ENCODE measurements around the gene PNPLA7. TPM values are rescaled to one million over a fixed set of nuclear protein-coding genes. Genes with fewer than 3 reads are reported as not detected.
"Not testable (repeated sequence)": the region's sequence is repeated elsewhere in the genome, so short reads cannot be mapped to it uniquely, and the experiment has no call there.

PNPLA7 gene
- total RNA-seq, 1 donor from 2014 or later = 0.82 TPM

DNA sequence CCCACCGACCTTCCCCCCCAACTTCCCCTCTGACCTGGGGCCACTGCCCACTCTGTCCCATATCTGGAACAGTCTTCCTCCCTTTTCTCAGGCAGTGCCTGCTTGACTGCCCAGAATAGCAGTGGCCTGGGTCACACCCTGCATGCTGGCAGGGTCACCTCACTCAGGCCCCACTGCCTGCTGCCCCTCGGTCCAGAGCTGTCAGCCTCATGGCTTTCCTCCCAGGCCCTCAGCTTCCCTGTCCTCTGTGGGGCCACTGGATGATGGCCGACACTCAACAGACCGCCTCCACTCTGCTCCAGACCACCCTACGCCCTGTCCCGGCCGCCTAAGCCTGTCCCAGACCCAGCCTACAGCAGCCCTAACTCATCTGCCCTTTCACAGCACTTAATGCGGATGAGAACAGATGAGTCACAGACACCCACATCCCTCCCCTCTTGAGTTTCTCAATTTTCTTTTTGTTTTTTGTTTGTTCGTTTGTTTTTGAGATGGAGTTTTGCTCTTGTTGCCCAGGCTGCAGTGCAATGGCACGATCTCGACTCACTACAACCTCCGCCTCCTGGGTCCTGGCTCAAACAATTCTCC, 5.9 kb downstream of the PNPLA7 start:
- DNase-seq (ENCODE audit: low spot score in 2 of 2) (no peak), FAIRE-seq (no peak)

DNA sequence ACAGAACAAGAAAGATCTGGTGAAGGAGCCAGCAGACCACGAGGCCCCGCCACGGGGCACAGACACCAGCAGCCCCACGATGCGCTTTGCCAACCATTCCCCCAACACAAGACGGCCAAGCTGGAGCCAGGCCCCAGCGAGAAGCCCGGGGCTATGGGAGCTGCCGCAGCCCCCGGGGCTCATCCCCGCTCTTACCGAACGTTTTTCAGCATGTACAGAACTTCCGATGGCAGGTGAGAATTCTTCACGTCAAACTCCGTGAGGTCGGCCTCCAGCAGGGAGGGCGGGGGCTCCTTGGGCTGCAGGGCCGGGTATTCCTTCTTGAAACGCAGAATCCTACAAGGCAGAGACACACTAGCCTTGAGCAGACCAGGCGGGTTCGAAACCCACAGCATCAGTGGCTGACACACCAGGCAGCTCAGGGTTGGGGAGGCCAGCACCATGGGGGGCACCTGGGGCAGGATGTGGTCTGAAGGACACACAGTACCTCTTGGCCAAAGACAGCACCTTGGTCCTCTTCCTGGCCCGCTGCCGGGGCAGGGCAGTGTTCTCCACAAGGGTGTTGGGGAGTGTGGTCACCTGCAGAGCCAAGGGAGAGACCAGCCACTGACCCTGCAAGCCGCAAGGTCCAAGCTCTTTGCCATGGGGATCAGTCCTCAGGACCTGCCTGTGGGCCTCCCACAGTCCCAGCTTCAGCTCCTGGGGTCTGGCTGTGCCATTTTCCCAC, 6.8 kb downstream of the PNPLA7 start:
- no peak for DNase-seq (ENCODE audit: low spot score in 2 of 2)
- FAIRE-seq = no peak

DNA sequence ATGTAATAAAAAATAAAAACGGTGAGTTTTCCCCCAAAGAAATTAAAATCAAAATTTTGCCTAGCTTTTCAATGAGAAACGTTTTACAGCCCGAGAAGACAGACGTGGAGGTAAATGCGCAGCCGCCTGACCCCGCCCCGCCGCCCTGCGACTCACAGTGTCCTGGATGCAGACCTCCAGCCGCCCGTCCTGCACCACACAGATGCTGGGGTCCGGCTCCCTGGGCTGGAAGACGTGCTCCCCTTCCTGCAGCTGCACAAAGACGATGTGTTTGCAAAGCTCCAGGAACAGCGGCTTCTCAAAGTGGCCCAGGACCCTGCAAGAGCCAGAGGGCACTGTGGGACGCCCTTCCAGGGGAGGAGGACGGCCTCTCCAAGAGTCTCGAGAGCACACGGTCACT, 7.7 kb downstream of the PNPLA7 start:
- DNase-seq (ENCODE audit: low spot score in 2 of 2) (no peak), FAIRE-seq (no peak)

DNA sequence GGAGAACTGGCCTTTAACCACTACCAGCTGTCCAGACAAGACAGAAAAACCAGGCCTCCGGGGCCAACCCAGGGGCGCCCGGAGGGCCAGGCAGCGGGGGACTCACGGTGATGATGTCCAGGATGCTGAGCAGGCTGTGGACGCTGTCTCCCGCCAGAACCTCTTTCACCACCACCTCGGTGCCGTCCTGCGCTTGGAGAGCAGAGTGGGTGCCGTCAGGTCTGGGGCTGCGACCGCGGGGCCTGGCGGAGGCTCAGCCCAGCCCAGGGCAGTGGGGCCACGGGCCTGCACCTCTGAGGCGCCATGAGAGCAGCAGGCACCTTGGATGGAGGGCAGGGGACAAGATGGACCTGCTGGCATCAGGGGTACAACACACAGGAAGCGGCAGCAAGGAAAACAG, 9.7 kb downstream of the PNPLA7 start:
- DNase-seq (ENCODE audit: low spot score in 2 of 2) = no peak
- FAIRE-seq = no peak

DNA sequence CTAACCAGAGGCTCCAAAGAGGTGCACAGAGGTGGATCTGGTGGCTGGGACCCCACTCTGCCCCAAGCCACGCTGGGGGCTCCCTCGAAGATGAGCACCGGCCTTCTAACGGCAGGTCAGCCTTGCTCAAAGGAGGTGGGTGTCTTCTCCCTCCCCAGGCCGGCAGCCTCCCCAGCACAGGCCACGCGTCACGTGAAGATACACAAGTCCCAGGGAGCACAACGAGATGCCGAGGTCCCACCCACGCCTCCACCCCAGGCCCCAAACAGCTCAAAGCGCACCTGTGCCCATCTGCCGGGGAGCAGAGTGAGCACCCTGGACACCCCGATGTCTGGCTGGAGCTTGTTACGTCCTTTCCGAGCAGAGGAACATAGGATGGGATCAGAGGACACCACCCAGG, 12.1 kb downstream of the PNPLA7 start:
- FAIRE-seq = no peak
- no peak for DNase-seq (ENCODE audit: low spot score in 2 of 2)

DNA sequence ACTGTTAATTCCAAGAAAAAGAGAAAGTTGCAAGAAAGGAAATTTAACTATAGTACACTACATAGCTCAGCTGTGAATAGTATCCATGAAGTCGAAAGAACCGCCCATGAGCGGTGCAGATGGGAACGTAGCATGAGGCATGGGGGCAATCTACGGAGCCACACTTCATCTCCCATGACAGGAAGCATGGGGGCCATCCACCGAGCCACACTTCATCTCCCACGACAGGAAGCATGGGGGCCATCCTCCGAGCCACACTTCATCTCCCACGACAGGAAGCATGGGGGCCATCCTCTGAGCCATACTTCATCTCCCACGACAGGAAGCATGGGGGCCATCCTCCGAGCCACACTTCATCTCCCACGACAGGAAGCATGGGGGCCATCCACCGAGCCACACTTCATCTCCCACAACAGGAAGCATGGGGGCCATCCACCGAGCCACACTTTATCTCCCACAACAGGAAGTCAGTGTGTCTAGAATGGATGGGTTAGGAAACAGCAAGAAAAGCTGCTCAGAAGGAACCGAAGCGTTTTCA, 13.5 kb downstream of the PNPLA7 start:
- DNase-seq (ENCODE audit: low spot score in 2 of 2); FAIRE-seq: not testable (repeated sequence)

DNA sequence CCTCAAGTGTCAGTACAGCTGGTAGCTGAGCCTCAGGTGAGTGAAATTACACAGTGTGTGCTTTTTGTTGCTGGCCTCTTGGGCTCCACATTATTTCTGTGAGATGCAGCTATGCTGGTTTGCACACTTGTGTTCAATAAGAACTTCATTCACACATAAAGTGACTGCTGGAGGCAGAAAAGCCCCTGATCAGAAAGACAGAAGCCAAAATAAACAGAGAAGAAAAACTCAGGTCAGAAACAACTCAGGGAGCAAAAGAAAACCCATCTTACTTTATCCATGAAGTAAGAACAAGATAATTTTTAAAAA, 15.1 kb downstream of the PNPLA7 start:
- FAIRE-seq (no peak), DNase-seq (ENCODE audit: low spot score in 2 of 2) (no peak)

DNA sequence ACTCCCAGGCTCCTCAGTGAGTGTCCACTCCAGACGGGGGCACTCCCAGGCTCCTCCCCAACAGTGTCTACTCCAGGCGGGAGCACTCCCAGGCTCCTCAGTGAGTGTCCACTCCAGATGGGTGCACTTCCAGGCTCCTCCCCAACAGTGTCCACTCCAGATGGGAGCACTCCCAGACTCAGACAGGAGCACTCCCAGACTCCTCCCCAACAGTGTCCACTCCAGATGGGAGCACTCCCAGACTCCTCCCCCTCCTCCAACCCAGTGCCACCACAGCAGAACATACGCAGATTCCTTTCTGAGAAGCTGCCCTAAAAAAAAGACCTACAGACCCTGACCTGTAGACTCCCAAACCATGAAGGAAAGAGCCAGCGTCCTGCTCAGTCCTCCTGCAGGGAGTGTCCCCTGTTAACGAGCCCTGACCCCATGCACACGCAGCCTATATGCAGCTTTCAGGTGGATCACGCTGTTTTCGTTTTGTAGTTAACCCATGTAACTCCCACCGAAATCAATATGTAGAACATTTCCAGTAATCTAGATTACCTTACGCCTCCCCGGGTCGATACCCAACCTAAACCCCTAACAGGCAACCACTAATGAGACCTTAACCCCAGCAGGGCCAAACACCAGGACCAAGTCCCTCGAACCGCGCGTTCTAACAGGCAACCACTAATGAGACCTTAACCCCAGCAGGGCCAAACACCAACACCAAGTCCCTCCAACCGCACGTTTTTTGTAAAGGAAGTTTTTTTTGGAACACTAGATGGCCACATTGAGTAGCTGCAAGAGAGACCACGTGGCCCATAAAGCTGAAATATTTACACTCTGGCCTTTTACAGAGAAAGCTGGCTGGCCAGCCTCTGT, 15.7 kb downstream of the PNPLA7 start:
- FAIRE-seq (no peak), DNase-seq (ENCODE audit: low spot score in 2 of 2) (peak; percentile 49 to 62)

DNA sequence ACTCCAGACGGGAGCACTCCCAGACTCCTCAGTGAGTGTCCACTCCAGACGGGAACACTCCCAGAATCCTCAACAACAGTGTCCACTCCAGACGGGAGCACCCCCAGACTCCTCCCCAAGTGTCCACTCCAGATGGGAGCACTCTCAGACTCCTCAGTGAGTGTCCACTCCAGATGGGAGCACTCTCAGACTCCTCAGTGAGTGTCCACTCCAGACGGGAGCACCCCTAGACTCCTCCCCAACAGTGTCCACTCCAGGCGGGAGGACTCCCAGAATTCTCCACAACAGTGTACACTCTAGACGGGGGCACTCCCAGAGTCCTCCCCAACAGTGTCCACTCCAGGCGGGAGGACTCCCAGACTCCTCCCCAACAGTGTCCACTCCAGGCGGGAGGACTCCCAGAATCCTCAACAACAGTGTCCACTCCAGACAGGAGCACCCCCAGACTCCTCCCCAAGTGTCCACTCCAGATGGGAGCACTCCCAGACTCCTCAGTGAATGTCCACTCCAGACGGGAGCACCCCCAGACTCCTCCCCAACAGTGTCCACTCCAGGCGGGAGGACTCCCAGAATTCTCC, 17.2 kb downstream of the PNPLA7 start:
- not testable (repeated sequence) for FAIRE-seq; DNase-seq (ENCODE audit: low spot score in 2 of 2)

DNA sequence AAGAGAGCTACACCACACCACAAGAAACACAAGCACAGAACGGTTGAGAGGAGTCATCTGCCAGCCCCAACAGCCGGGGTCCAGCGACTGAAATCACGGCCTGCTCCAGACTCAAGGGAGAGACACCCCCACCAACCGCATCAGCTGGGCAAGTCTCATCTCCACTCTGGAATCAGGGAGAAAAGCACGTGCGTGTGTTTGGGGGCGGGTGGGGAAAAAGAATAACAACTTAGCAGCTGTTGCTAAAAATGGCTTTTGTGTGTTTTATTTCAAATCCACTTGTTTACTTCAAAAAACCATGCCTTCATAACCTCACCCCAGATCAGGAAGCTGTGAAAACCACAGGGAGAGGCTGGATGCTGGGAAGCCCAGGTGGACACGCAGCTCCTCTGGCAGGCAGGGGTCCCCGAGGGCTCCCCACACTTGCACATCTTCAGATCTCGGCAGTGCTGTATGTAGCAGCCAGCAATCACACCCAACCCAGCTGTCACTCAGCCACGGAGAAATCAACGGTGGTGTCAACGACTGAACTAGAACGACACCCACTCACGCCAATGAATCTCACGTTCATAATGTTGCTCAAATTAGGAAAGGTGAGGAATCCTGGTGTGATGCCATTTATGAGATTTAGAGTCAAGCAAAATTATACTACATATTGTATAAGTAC, 19.0 kb downstream of the PNPLA7 start:
- DNase-seq (ENCODE audit: low spot score in 2 of 2) = no peak
- FAIRE-seq = no peak

DNA sequence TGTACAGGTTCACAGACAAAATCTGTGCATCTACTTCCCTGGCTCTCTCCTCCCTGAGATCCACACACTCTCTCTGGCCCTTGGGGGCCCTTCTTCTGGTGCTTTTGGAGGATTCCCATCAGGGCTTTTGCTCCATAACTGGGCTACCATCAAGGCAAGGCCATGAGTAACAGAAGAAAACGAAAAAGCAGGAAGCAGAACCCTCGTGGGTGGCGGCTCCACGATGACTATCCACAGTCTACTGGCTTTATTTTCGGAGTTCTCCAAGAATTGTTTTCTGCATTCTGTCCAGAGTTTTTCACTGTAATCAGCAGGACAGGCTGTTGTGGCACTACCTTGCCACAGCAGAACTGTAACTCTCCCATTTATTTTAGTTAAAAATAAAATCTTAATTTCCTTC, 19.9 kb downstream of the PNPLA7 start:
- FAIRE-seq = no peak
- DNase-seq (ENCODE audit: low spot score in 2 of 2) = no peak

DNA sequence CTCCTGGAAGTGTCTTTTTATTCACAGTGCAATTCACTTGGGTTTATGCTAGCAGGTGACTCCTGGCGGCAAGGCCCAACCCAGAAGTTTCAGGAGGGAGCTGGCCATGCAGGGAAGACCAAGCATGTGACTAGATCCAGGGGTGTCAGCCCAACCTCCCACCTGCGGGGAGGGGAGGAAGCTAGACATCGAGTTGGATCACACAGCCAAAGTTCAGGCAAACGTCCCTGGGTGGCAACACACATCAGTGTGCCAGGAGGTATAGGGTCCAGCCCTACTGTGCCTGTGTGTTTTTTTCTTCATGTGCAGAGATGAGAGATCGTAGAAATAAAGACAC, 25.3 kb downstream of the PNPLA7 start:
- FAIRE-seq (no peak), DNase-seq (ENCODE audit: low spot score in 2 of 2) (no peak)

DNA sequence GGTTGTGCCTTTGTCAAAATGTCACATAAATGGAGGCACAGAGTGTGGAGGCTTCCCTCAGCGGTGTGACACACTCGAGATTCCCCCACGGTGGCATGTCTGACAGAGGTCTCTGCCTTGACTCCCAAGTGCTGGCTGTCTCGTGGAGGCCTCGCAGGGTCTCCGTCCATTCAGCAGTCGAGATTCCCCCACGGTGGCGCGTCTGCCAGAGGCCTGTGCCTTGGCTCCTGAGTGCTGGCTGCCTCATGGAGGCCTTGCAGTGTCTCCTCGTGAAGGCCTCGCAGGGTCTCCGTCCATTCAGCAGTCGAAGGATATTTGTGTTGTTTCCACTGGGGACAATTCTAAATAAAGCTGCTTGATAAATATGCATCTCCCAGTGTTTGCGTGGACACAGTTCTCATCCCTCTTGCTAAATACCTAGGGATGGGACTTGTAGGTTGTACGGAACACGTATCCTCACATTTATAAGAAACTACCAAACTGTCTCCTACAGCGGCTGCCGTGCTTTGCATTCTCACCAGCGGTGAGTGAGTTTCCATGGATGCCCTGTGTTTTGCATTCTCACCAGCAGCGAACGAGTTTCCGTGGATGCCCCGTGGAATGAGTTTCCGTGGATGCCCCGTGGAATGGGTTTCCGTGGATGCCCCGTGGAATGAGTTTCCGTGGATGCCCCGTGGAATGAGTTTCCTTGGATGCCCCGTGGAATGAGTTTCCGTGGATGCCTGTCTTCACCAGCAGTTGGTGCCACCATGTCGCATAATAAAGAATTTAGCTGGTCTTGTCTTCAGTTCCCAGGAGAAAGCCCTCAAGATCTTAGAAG, 25.8 kb downstream of the PNPLA7 start:
- FAIRE-seq = no peak

DNA sequence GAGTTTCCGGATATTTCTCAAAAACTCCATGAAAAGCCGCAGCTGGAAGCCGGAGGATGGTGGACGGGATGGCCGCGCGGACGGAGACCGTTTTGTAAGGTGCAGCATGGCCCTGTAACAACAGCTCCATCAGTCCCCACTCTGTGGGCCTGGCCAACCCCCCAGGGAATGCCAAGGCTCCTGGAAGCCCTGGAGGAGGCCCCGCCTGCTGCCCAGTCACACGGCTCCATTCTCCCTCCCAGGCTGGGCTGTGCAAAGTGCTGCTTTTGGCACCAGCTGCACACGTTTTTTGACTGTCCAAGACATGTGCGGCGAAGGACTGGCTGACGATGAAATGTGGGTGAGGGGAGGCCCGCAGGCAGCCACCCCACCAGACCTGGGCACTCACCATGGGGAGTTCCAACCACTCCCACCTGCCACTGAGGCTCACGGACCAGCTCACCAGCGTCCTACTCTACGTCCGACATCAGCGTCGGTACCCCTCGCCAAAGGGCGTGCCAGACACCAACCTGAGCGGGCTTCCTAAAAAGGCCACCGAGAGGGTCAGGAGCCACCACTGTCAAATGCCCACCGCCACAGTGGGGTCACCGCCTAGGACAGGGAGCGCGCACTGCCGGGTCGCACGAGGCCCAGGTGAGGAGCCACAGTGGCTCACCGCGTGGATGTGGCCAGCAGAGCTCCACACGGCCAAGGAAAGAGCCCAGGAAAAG, 27.3 kb downstream of the PNPLA7 start:
- no peak for DNase-seq (ENCODE audit: low spot score in 2 of 2)
- FAIRE-seq = no peak

More for the DNA sequence above, 25.8 kb downstream of the PNPLA7 start:
- DNase-seq (ENCODE audit: low spot score in 2 of 2) = no peak

DNA sequence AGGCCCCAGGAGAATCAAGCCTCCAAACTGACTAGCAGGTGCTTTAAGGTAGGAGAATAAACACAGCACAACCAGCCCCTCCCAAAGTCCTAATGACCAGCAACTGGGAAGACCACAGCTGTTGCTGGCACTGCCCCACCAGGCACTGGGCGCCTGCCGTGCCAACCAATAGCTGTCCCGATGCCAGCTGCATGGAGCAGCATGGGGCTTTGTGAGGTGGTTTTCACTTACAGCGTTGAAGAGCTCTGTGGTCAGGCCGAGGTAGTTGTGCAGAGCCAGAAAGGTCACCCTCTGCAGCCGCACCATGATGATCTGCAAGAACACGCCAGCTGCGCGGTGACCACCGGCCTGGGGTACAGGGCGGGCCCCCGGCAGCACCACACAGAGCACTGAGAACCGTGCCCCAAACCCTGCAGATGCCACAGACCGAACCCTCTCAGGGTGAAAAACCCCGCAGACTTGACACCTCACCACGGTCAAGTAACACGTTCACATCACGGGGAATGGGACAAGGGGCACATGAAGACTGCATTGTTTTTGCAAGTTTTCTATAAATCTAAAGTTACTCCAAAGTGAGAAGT, 28.7 kb downstream of the PNPLA7 start:
- DNase-seq (ENCODE audit: low spot score in 2 of 2) = no peak
- no peak for FAIRE-seq

DNA sequence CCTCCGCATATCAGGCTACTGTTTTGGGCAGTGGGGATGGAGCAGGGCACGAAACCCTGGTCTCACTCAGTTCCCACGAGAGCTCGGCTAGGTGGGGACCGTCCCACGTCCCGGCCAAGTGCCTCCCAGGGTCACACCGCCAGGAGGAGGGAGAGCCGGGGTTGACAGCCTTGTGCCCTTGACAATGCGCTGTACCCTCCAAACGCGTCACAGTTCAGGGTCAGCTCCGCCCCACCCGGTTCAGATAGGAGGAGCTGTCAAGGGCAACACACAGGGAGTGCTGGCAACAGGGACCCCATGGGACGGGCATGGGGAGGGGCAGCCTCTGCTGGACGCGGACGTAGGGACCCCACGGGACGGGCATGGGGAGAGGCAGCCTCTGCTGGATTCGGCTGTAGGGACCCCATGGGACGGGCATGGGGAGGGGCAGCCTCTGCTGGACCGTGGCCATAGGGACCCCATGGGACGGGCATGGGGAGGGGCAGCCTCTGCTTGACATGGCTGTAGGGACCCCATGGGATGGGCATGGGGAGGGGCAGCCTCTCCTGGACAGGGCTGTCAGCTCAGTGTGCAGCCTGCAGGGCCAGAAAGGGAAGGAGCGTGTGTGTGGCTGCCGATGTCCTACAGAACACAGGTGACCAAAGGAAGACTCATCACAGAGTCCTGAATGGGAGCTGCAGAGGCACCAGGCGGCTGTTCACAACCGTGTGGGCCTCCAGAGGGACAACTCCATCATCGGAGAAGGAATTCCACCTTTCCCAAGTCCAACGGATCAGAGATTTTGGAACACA, 29.4 kb downstream of the PNPLA7 start:
- FAIRE-seq (no peak), DNase-seq (ENCODE audit: low spot score in 2 of 2) (no peak)

DNA sequence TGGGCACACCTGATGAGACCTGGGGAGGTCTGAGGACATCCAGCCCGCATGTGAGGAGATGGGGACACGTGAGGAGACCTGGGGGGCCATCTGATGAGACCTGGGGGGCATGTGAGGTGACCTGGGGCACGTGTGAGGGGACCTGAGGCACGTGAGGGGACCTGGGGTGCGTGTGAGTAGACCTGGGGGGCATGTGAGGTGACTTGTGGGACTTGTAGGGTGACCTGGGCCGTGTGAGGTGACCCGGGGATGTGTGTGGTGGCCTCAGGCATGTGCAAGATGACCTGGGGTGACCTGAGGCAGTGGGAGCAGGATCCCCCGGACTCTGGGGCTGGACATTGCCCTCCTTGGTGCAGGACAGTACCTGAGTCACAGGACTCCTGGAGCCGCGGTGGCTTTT, 30.6 kb downstream of the PNPLA7 start:
- DNase-seq (ENCODE audit: low spot score in 2 of 2) (no peak), FAIRE-seq (no peak)
